Progenitor cell of endocrine pancreas (in vitro differentiated cells): ENCODE data around the gene LRP6. TPM values are rescaled to one million over a fixed set of nuclear protein-coding genes. Genes with fewer than 3 reads are reported as not detected.
A peak's percentile ranks its signal among the peaks of the same experiment; 100 is the strongest.

Experiments used
- DNase-seq: peaks from one replicate; pipeline ENCODE4 v3.0.0; 2021; ENCODE audit warnings: low spot score; ENCODE audit not compliant: unreplicated experiment
- H3K27ac Mint-ChIP-seq: 2 replicates; pipeline ENCODE4 v1.8.0; 2021; ENCODE audit warnings: mild to moderate bottlenecking, moderate library complexity, mixed read lengths
- H3K27me3 Mint-ChIP-seq: 2 replicates; pipeline ENCODE4 v1.8.0; 2021; ENCODE audit warnings: mixed read lengths
- H3K36me3 Mint-ChIP-seq: 2 replicates; pipeline ENCODE4 v1.8.0; 2022; ENCODE audit warnings: mixed read lengths; ENCODE audit not compliant: insufficient read depth
- H3K4me1 Mint-ChIP-seq: 2 replicates; pipeline ENCODE4 v1.8.0; 2021; ENCODE audit warnings: low read depth, mixed read lengths
- H3K4me3 Mint-ChIP-seq: 2 replicates; pipeline ENCODE4 v1.8.0; 2021; ENCODE audit warnings: low read depth, mild to moderate bottlenecking, moderate library complexity, mixed read lengths
- H3K9me3 Mint-ChIP-seq: 2 replicates; pipeline ENCODE4 v1.8.0; 2021; ENCODE audit warnings: low read depth, mixed read lengths
- CTCF ChIP-seq: fragments of 200-600 bp; sonication (generic); IDR thresholded peaks from one replicate; pipeline ENCODE4 v1.5.0; 2021; ENCODE audit warnings: antibody characterized with exemption, mild to moderate bottlenecking; ENCODE audit not compliant: unreplicated experiment
- total RNA-seq: library from RNA; stranded (reverse); gene quantifications from 2 replicates; pipeline ENCODE4 v1.2.1, GENCODE V29; 2021

The LRP6 gene
- total RNA-seq, 1 donor from 2014 or later, result 163 TPM

GRCh38 chr12:12216349-12217017 lies 50.4 kb downstream of the LRP6 start:
- DNase-seq, result no peak
- Mint-ChIP-seq H3K27me3 (no peaks in the 10 kb centered on the region), H3K9me3 (peaks cover 6% of the 10 kb centered on the region), H3K4me1 (peaks cover 60% of the 10 kb centered on the region), H3K4me3 (peak overlapping the region; percentile 35), H3K36me3 (peaks cover 8% of the 10 kb centered on the region), H3K27ac (peak overlapping the region; percentile 96)
- no peak for TF ChIP-seq CTCF

GRCh38 chr12:12214635-12215131 lies 52.2 kb downstream of the LRP6 start:
- peaks cover 14% of the 10 kb centered on the region for H3K36me3 Mint-ChIP-seq
- TF ChIP-seq CTCF, result no peak
- peaks cover 53% of the 10 kb centered on the region for H3K4me1 Mint-ChIP-seq
- no peak for DNase-seq
- H3K27me3 Mint-ChIP-seq, result no peaks in the 10 kb centered on the region
- H3K27ac Mint-ChIP-seq, result peak overlapping the region; percentile 88
- peaks cover 6% of the 10 kb centered on the region for H3K9me3 Mint-ChIP-seq
- H3K4me3 Mint-ChIP-seq, result no peak overlapping the region

GRCh38 chr12:12214201-12214600 lies 52.6 kb downstream of the LRP6 start:
- H3K27me3 Mint-ChIP-seq, result no peaks in the 10 kb centered on the region
- no peak for DNase-seq
- no peak for TF ChIP-seq CTCF
- H3K27ac Mint-ChIP-seq, result peak overlapping the region; percentile 88
- H3K4me3 Mint-ChIP-seq, result no peak overlapping the region
- peaks cover 49% of the 10 kb centered on the region for H3K4me1 Mint-ChIP-seq
- H3K36me3 Mint-ChIP-seq, result peaks cover 12% of the 10 kb centered on the region
- peaks cover 3% of the 10 kb centered on the region for H3K9me3 Mint-ChIP-seq

- H3K36me3 Mint-ChIP-seq, result peaks cover 9% of the 10 kb centered on the region
- no peak for TF ChIP-seq CTCF
- peaks cover 58% of the 10 kb centered on the region for H3K4me1 Mint-ChIP-seq
- H3K9me3 Mint-ChIP-seq, result peaks cover 1% of the 10 kb centered on the region
- DNase-seq, result no peak
- no peak overlapping the region for H3K4me3 Mint-ChIP-seq
- H3K27me3 Mint-ChIP-seq, result no peaks in the 10 kb centered on the region
- no peak overlapping the region for H3K27ac Mint-ChIP-seq
These were observed 54.1 kb downstream of the LRP6 start for GRCh38 chr12:12212769-12213168.

- Mint-ChIP-seq H3K4me3 (no peak overlapping the region), H3K27me3 (no peaks in the 10 kb centered on the region), H3K9me3 (no peaks in the 10 kb centered on the region), H3K36me3 (peaks cover 8% of the 10 kb centered on the region), H3K4me1 (peaks cover 50% of the 10 kb centered on the region), H3K27ac (no peak overlapping the region)
- no peak for TF ChIP-seq CTCF
- DNase-seq, result no peak
These were observed 55.9 kb downstream of the LRP6 start for GRCh38 chr12:12210983-12211382.
